ENCODE data around the gene LMAN1L.

The LMAN1L gene

DNA sequence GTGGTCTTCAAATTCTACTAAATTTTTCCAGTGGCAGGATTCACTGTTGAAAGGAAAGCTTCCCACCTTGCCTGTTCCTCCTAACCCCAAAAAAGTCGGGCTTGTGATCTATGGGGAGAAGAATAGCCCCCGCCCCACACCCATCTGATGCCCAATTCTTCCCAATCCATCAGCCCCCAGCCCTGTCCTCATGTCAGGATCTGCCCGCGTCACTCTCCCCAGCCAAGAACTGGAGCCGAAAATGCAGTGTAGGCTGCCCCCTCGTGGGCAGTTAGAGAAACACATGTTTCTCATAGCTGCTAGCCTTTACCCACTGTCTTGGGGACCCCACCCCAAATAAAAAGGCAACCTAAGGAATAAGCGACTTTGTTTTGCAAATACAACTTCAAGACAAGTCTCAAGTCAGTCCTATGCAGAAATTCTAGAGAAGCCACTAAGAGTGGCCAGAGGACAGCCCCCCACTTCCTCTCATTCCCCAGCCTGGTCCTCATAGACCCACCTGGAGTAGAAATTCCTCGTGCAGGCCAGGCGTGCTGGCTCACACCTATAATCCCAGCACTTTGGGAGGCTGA is 43.8 kb upstream of the LMAN1L start:
- 4% methylated on average over 9 of the region's 9 CpGs for WGBS
- no peak overlapping the region for H2BK5ac ChIP-seq (ENCODE audit: low read depth, low read length, poor library complexity, severe bottlenecking)
- H3K18ac ChIP-seq (ENCODE audit: low read depth in 1 of 2, low read length in 2 of 2), result no peak overlapping the region

DNA sequence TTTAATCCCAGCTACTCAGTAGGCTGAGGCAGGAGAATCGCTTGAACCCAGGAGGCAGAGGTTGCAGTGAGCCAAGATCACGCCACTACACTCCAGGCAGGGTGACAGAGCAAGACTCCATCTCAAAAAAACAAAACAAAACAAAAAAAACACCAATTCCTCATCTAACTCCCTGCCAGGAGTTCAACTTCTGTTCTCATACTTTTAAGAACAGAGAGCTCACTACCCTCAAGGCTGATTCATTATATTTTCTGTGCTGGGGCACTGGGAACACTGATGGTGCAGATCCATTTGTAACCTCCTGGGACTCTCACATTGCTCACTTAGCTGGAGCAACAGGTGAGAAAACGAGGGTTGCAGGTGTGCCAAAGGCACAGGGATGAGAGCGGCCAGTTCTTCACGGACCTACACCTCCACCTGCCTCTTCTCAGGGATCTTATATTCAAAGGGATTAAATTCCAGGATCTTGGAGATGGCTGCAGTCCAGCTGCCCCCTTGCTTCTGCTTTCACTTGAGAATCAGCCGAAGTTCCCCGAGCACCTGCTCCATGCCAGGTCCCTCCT is 43.1 kb upstream of the LMAN1L start:
- Histone ChIP-seq H3K27me3 (ENCODE audit: control insufficient read depth in 1 of 2, insufficient read depth in 1 of 2, low read length in 2 of 2) (peaks cover 24 to 29% of the 10 kb centered on the region in 2 experiments), H3K4me1 (ENCODE audit: control insufficient read depth, insufficient read depth, low read depth, low read length) (peaks cover 9% of the 10 kb centered on the region), H4K91ac (ENCODE audit: low read length) (no peak overlapping the region), H2BK15ac (ENCODE audit: low read depth, poor library complexity, severe bottlenecking) (no peak overlapping the region), H3K4me3 (ENCODE audit: insufficient read depth in 1 of 2, low read depth in 1 of 2, low read length in 2 of 2) (no peak overlapping the region), H2AK5ac (ENCODE audit: low read length, severe bottlenecking) (no peak overlapping the region), H4K8ac (ENCODE audit: low read length) (no peak overlapping the region), H3K9me3 (ENCODE audit: control insufficient read depth, low read length) (no peaks in the 10 kb centered on the region), H3K79me1 (replicated peaks; ENCODE audit: low read length, poor library complexity, severe bottlenecking) (no peaks in the 10 kb centered on the region), H2BK120ac (ENCODE audit: low read depth, low read length) (no peak overlapping the region), H3K9ac (ENCODE audit: low read length) (no peak overlapping the region), H2AFZ (ENCODE audit: low read depth, low read length) (no peak overlapping the region), H3K23ac (ENCODE audit: low read length in 2 of 2) (no peak overlapping the region), H3K36me3 (ENCODE audit: control insufficient read depth in 1 of 2, insufficient read depth in 2 of 2, low read depth in 1 of 2, low read length in 2 of 2) (no peaks in the 10 kb centered on the region), H2BK12ac (ENCODE audit: low read length in 2 of 2) (no peak overlapping the region), H3K4ac (ENCODE audit: low read depth in 1 of 2, low read length in 2 of 2) (no peak overlapping the region), H3K14ac (ENCODE audit: low read length in 2 of 2) (no peak overlapping the region), H2BK5ac (ENCODE audit: low read depth, low read length, poor library complexity, severe bottlenecking) (no peak overlapping the region), H3K27ac (ENCODE audit: low read length, poor library complexity, severe bottlenecking) (no peak overlapping the region), H3K18ac (ENCODE audit: low read depth in 1 of 2, low read length in 2 of 2) (no peak overlapping the region), H3K4me2 (ENCODE audit: low read length, poor library complexity, severe bottlenecking) (no peak overlapping the region)
- 58% methylated on average over 7 of the region's 7 CpGs for WGBS
- DNase-seq, result no peak

More for the DNA sequence above, 43.8 kb upstream of the LMAN1L start:
- DNase-seq, result peak; percentile 67
- Histone ChIP-seq H3K4me3 (ENCODE audit: insufficient read depth in 1 of 2, low read depth in 1 of 2, low read length in 2 of 2) (peak overlapping the region in 1 of 2 experiments; percentile 54), H3K23ac (ENCODE audit: low read length in 2 of 2) (no peak overlapping the region), H3K4ac (ENCODE audit: low read depth in 1 of 2, low read length in 2 of 2) (no peak overlapping the region), H3K9ac (ENCODE audit: low read length) (peak overlapping the region; percentile 62), H3K9me3 (ENCODE audit: control insufficient read depth, low read length) (no peaks in the 10 kb centered on the region), H4K91ac (ENCODE audit: low read length) (no peak overlapping the region), H2BK15ac (ENCODE audit: low read depth, poor library complexity, severe bottlenecking) (no peak overlapping the region), H2BK12ac (ENCODE audit: low read length in 2 of 2) (no peak overlapping the region), H2AFZ (ENCODE audit: low read depth, low read length) (no peak overlapping the region), H3K36me3 (ENCODE audit: control insufficient read depth in 1 of 2, insufficient read depth in 2 of 2, low read depth in 1 of 2, low read length in 2 of 2) (no peaks in the 10 kb centered on the region), H3K27me3 (ENCODE audit: control insufficient read depth in 1 of 2, insufficient read depth in 1 of 2, low read length in 2 of 2) (peaks cover 24 to 32% of the 10 kb centered on the region in 2 experiments), H4K8ac (ENCODE audit: low read length) (no peak overlapping the region), H3K14ac (ENCODE audit: low read length in 2 of 2) (no peak overlapping the region), H3K4me2 (ENCODE audit: low read length, poor library complexity, severe bottlenecking) (no peak overlapping the region), H2AK5ac (ENCODE audit: low read length, severe bottlenecking) (no peak overlapping the region), H2BK120ac (ENCODE audit: low read depth, low read length) (no peak overlapping the region), H3K27ac (ENCODE audit: low read length, poor library complexity, severe bottlenecking) (no peak overlapping the region), H3K79me1 (replicated peaks; ENCODE audit: low read length, poor library complexity, severe bottlenecking) (no peaks in the 10 kb centered on the region), H3K4me1 (ENCODE audit: control insufficient read depth, insufficient read depth, low read depth, low read length) (peaks cover 9% of the 10 kb centered on the region)

DNA sequence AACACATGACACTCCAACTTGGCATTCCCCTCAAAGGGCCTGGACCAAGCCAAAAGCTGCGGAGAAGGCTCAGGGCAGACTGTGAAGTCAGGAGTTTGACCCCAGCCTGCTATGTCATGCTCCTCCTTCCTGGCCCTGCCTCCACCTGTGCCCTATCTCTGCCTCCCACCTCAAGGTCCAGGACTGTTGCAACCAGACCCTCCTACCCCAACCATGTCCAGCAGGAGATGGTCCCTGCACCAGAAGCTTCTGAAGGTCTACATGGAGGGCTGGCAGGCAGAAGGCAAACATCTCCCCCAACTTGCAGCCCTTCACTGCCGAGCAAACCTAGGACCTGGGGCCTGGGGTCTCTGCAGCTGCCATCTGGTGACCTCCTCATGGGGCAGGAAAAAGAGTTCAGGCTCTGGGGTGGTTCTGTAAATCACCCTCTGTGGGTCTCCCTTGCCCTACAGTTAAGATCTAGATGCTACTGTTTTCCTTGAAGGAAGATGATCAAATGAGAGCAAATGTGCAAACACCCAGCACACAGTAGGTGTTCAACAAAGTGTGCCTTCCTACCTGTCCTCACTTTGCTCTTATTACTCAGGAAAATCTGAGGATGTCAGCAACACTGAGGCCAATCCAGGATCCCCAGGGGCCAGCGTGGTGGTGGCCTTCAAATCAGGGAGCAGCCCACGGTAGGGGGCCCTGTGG is 42.3 kb upstream of the LMAN1L start:
- Histone ChIP-seq H2BK12ac (ENCODE audit: low read length in 2 of 2) (no peak overlapping the region), H4K91ac (ENCODE audit: low read length) (no peak overlapping the region), H3K27me3 (ENCODE audit: control insufficient read depth in 1 of 2, insufficient read depth in 1 of 2, low read length in 2 of 2) (peaks cover 24 to 28% of the 10 kb centered on the region in 2 experiments), H3K18ac (ENCODE audit: low read depth in 1 of 2, low read length in 2 of 2) (no peak overlapping the region), H3K9ac (ENCODE audit: low read length) (no peak overlapping the region), H4K8ac (ENCODE audit: low read length) (no peak overlapping the region), H2BK15ac (ENCODE audit: low read depth, poor library complexity, severe bottlenecking) (no peak overlapping the region), H3K4me3 (ENCODE audit: insufficient read depth in 1 of 2, low read depth in 1 of 2, low read length in 2 of 2) (no peak overlapping the region), H3K4ac (ENCODE audit: low read depth in 1 of 2, low read length in 2 of 2) (no peak overlapping the region), H2AK5ac (ENCODE audit: low read length, severe bottlenecking) (no peak overlapping the region), H3K27ac (ENCODE audit: low read length, poor library complexity, severe bottlenecking) (no peak overlapping the region), H3K36me3 (ENCODE audit: control insufficient read depth in 1 of 2, insufficient read depth in 2 of 2, low read depth in 1 of 2, low read length in 2 of 2) (no peaks in the 10 kb centered on the region), H3K9me3 (ENCODE audit: control insufficient read depth, low read length) (no peaks in the 10 kb centered on the region), H3K4me2 (ENCODE audit: low read length, poor library complexity, severe bottlenecking) (no peak overlapping the region), H2BK5ac (ENCODE audit: low read depth, low read length, poor library complexity, severe bottlenecking) (no peak overlapping the region), H2AFZ (ENCODE audit: low read depth, low read length) (no peak overlapping the region), H3K4me1 (ENCODE audit: control insufficient read depth, insufficient read depth, low read depth, low read length) (peaks cover 9% of the 10 kb centered on the region), H3K23ac (ENCODE audit: low read length in 2 of 2) (no peak overlapping the region), H3K14ac (ENCODE audit: low read length in 2 of 2) (no peak overlapping the region), H3K79me1 (replicated peaks; ENCODE audit: low read length, poor library complexity, severe bottlenecking) (no peaks in the 10 kb centered on the region), H2BK120ac (ENCODE audit: low read depth, low read length) (no peak overlapping the region)
- 57% methylated on average over 4 of the region's 4 CpGs for WGBS
- DNase-seq, result no peak

DNA sequence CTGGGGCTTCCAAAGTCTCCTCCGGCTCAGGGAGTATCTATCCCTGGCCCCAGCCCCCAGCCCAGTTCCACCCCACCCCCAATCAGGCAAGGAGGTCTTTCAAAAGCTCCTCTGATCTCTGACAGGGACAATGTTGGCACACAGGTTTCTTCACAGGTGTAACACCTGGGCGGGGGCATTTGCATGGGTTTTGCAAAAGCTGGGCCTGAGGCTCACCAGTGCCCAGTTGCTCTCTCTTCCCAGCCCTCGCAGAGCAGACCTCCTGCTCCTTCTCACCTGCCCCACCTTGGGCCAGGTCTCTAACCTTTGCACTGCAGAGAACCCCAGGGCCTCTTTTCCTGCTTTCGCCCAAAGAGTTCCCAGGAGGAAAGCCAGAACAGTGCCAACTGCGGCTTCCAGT is 39.3 kb upstream of the LMAN1L start:
- DNase-seq, result no peak
- Histone ChIP-seq H2AFZ (ENCODE audit: low read depth, low read length) (no peak overlapping the region), H2BK12ac (ENCODE audit: low read length in 2 of 2) (no peak overlapping the region), H3K27ac (ENCODE audit: low read length, poor library complexity, severe bottlenecking) (no peak overlapping the region), H4K91ac (ENCODE audit: low read length) (no peak overlapping the region), H3K4ac (ENCODE audit: low read depth in 1 of 2, low read length in 2 of 2) (no peak overlapping the region), H3K4me2 (ENCODE audit: low read length, poor library complexity, severe bottlenecking) (no peak overlapping the region), H2BK120ac (ENCODE audit: low read depth, low read length) (no peak overlapping the region), H2AK5ac (ENCODE audit: low read length, severe bottlenecking) (peak overlapping the region; percentile 10), H3K9me3 (ENCODE audit: control insufficient read depth, low read length) (no peaks in the 10 kb centered on the region), H3K27me3 (ENCODE audit: control insufficient read depth in 1 of 2, insufficient read depth in 1 of 2, low read length in 2 of 2) (peaks cover 13 to 15% of the 10 kb centered on the region in 2 experiments), H2BK5ac (ENCODE audit: low read depth, low read length, poor library complexity, severe bottlenecking) (no peak overlapping the region), H3K18ac (ENCODE audit: low read depth in 1 of 2, low read length in 2 of 2) (no peak overlapping the region), H3K4me3 (ENCODE audit: insufficient read depth in 1 of 2, low read depth in 1 of 2, low read length in 2 of 2) (no peak overlapping the region), H3K79me1 (replicated peaks; ENCODE audit: low read length, poor library complexity, severe bottlenecking) (no peaks in the 10 kb centered on the region), H3K4me1 (ENCODE audit: control insufficient read depth, insufficient read depth, low read depth, low read length) (peaks cover 22% of the 10 kb centered on the region), H3K23ac (ENCODE audit: low read length in 2 of 2) (no peak overlapping the region), H2BK15ac (ENCODE audit: low read depth, poor library complexity, severe bottlenecking) (no peak overlapping the region), H3K36me3 (ENCODE audit: control insufficient read depth in 1 of 2, insufficient read depth in 2 of 2, low read depth in 1 of 2, low read length in 2 of 2) (no peaks in the 10 kb centered on the region), H3K14ac (ENCODE audit: low read length in 2 of 2) (no peak overlapping the region), H4K8ac (ENCODE audit: low read length) (no peak overlapping the region), H3K9ac (ENCODE audit: low read length) (no peak overlapping the region)
- 75% methylated on average over 5 of the region's 5 CpGs for WGBS

Data from mesenchymal stem cell (in vitro differentiated cells and primary cell).